ENCODE measurements around the gene ACOT11. TPM values are rescaled to one million over a fixed set of nuclear protein-coding genes. Genes with fewer than 3 reads are reported as not detected.

ACOT11 gene
- total and polyA plus RNA-seq, 9 of the 15 experiments (the other 6 are each of a cell fraction or from before 2014, with no cell fraction given): 0.04 to 1.2 (median 0.64) TPM; not detected in 2

GRCh38 chr1:54500107-54500431 is 48.0 kb upstream of the ACOT11 start:
- WGBS (ENCODE audit: insufficient coverage, low coverage, missing lambda C conversion rate): 14% methylated on average over 10 of the region's 10 CpGs
- Histone ChIP-seq H3K4me1 (replicated peaks in 1 of 2; ENCODE audit: control insufficient read depth in 2 of 2, insufficient read depth in 2 of 2, low read length in 2 of 2) (peaks cover 6 to 15% of the 10 kb centered on the region in 2 experiments; a peak in 4 of 5 replicates), H3K9me3 (replicated peaks; ENCODE audit: control insufficient read depth, insufficient read depth, low read depth, low read length) (no peaks in the 10 kb centered on the region), H3K36me3 (ENCODE audit: control insufficient read depth, insufficient read depth, low read length) (no peaks in the 10 kb centered on the region), H3K27ac (ENCODE audit: extremely low read depth, low read depth, low read length) (no peak overlapping the region), H3K79me2 (ENCODE audit: control insufficient read depth, insufficient read depth, low read length) (no peaks in the 10 kb centered on the region), H3K9me1 (ENCODE audit: control insufficient read depth, insufficient read depth, low read length) (no peaks in the 10 kb centered on the region), H4K20me1 (replicated peaks; ENCODE audit: control insufficient read depth, insufficient read depth, low read length) (no peaks in the 10 kb centered on the region), H3K27me3 (ENCODE audit: control insufficient read depth in 2 of 2, insufficient read depth in 2 of 2, low read length in 2 of 2) (peaks cover 26 to 63% of the 10 kb centered on the region in 2 experiments), H3K4me3 (peak overlapping the region; percentile 33; the same call in 1 of the 2 replicates), H2AFZ (ENCODE audit: low read depth, low read length) (peak overlapping the region; percentile 60; the same call in 1 of the 2 replicates), H3K9ac (ENCODE audit: insufficient read depth in 1 of 2, low read depth in 2 of 2, low read length in 2 of 2) (no peak overlapping the region; a peak in 1 of 4 replicates), H3K4me2 (ENCODE audit: insufficient read depth, low read length) (peak overlapping the region; percentile 27)
- in situ Hi-C loops (cut with MboI): no loop called here
- FAIRE-seq: no peak
- intact Hi-C loops (cut with micrococcal nuclease): no loop called here
- no peak for TF ChIP-seq NFIX (CRISPR knock-in tag; IDR thresholded peaks at IDR 0.05; ENCODE audit: low read depth)
- peak; percentile 72 for TF ChIP-seq EGR1 (conservative IDR thresholded peaks at IDR 0.05)
- ChIA-PET CTCF (ENCODE audit: low intra/inter-chr PET ratio) (interaction anchor here (0.5 kb wide), 1 partner anchor 658 kb away, joined by 6 read pairs; no protein-coding TSS in a partner anchor), POLR2A (interaction anchor here (0.7 to 1.2 kb wide), 5 partner anchors 11 to 300 kb away, joined by 3 to 5 read pairs (median 4); partner anchors contain the start of genes CYB5RL and MRPL37)
- ATAC-seq: peak; percentile 56
- BruUV-seq (replicated peaks): no TSS peak
- DNase-seq (ENCODE audit: extremely low read depth in 1 of 4, low spot score in 3 of 4): no peak

- DNase-seq (ENCODE audit: extremely low read depth in 1 of 4, low spot score in 3 of 4) (no peak), FAIRE-seq (no peak), ATAC-seq (no peak)
- Histone ChIP-seq H3K36me3 (ENCODE audit: control insufficient read depth, insufficient read depth, low read length) (no peaks in the 10 kb centered on the region), H3K9me1 (ENCODE audit: control insufficient read depth, insufficient read depth, low read length) (no peaks in the 10 kb centered on the region), H3K27me3 (ENCODE audit: control insufficient read depth in 2 of 2, insufficient read depth in 2 of 2, low read length in 2 of 2) (peaks cover 25 to 57% of the 10 kb centered on the region in 2 experiments), H4K20me1 (replicated peaks; ENCODE audit: control insufficient read depth, insufficient read depth, low read length) (no peaks in the 10 kb centered on the region), H3K4me1 (replicated peaks in 1 of 2; ENCODE audit: control insufficient read depth in 2 of 2, insufficient read depth in 2 of 2, low read length in 2 of 2) (peaks cover 6 to 15% of the 10 kb centered on the region in 2 experiments; a peak in 4 of 5 replicates), H3K9me3 (replicated peaks; ENCODE audit: control insufficient read depth, insufficient read depth, low read depth, low read length) (no peaks in the 10 kb centered on the region), H3K4me3 (no peak overlapping the region), H3K9ac (ENCODE audit: insufficient read depth in 1 of 2, low read depth in 2 of 2, low read length in 2 of 2) (no peak overlapping the region), H3K4me2 (ENCODE audit: insufficient read depth, low read length) (no peak overlapping the region), H2AFZ (ENCODE audit: low read depth, low read length) (no peak overlapping the region), H3K79me2 (ENCODE audit: control insufficient read depth, insufficient read depth, low read length) (no peaks in the 10 kb centered on the region), H3K27ac (ENCODE audit: extremely low read depth, low read depth, low read length) (no peak overlapping the region)
- in situ Hi-C loops (cut with MboI) (no loop called here), intact Hi-C loops (cut with micrococcal nuclease) (no loop called here)
- ChIA-PET CTCF (ENCODE audit: low intra/inter-chr PET ratio) (no interaction called here), POLR2A (no interaction called here)
- 7% methylated on average over 5 of the region's 5 CpGs for WGBS (ENCODE audit: insufficient coverage, low coverage, missing lambda C conversion rate)
- TF ChIP-seq SIN3B (IDR thresholded peaks at IDR 0.05; ENCODE audit: low read depth) (no peak), HMGN3 (IDR thresholded peaks at IDR 0.05; ENCODE audit: borderline replicate concordance, extremely low read depth, insufficient read length, low read depth, low read length) (no peak), BCOR (IDR thresholded peaks at IDR 0.05) (peak; percentile 28; the same call in 1 of the 2 replicates), RBM25 (IDR thresholded peaks at IDR 0.05; ENCODE audit: low read depth, low read length, severe bottlenecking) (peak; percentile 5), CXXC5 (CRISPR knock-in tag; IDR thresholded peaks at IDR 0.05) (no peak), ZNF584 (CRISPR knock-in tag; IDR thresholded peaks at IDR 0.05; ENCODE audit: low read depth) (no peak), ZNF511 (CRISPR knock-in tag; IDR thresholded peaks at IDR 0.05) (no peak), ZFP36 (IDR thresholded peaks at IDR 0.05; ENCODE audit: low read depth, low read length, partially characterized antibody) (peak; percentile 94), ATF1 (CRISPR knock-in tag; IDR thresholded peaks at IDR 0.05) (no peak), ATF1 (tag; IDR thresholded peaks at IDR 0.05) (no peak)
- BruUV-seq (replicated peaks): no TSS peak
Observed at GRCh38 chr1:54501849-54502248, 46.2 kb upstream of the ACOT11 start.
